PC-3 (cell line): ENCODE measurements around the gene RNF14.

Source experiments
- EZH2 ChIP-seq: fragments of 300-600 bp; sonication (generic); IDR thresholded peaks from one replicate; pipeline ENCODE4 v1.6.1; 2017; ENCODE audit warnings: antibody characterized with exemption, mild to moderate bottlenecking, low read length; ENCODE audit not compliant: unreplicated experiment
- TF ChIP-seq, protein P1 (sequence below): fragments of 300-600 bp; sonication (generic); conservative IDR thresholded peaks from 2 replicates; pipeline ENCODE4 v1.5.1; 2017; ENCODE audit warnings: antibody characterized with exemption, low read depth, mild to moderate bottlenecking, low read length

DNA sequence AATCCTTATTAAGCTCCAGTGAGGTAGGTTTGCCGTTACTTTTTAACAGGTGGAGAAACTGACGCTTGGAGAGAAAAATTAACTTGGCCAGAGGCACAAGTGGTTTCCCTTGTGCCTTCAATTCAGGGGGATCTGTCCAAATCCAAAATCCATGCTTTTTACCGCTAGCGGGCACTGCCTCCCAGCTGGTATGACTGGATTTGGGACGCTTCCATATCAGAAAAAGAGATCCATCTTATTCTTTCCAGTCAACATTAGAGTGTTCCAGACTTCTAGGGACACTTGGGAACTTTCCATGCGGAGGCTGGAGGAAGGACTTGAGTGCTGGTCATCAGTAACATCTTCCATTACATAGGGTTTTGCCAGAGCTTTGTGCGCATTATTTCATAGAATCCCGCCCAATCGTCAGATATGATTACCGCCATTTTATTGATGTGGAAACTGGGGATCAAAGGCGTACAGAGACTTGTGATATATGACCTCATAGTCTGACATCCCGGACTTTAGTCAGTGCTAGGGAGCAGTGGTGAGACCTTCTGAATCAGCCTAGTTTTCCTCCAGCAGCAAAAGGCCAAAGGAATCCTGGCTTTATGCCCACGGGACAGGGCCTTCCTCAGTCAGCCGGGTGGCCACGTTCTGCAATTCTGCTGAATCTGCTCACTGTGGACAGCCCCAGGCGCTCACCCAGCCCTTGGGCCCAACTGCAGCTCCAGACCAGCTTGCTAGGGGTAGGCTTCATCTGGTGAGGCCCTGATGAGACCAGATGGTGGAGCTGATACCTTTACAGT is 45.0 kb downstream of the RNF14 start:
- TF ChIP-seq, protein P1, sequence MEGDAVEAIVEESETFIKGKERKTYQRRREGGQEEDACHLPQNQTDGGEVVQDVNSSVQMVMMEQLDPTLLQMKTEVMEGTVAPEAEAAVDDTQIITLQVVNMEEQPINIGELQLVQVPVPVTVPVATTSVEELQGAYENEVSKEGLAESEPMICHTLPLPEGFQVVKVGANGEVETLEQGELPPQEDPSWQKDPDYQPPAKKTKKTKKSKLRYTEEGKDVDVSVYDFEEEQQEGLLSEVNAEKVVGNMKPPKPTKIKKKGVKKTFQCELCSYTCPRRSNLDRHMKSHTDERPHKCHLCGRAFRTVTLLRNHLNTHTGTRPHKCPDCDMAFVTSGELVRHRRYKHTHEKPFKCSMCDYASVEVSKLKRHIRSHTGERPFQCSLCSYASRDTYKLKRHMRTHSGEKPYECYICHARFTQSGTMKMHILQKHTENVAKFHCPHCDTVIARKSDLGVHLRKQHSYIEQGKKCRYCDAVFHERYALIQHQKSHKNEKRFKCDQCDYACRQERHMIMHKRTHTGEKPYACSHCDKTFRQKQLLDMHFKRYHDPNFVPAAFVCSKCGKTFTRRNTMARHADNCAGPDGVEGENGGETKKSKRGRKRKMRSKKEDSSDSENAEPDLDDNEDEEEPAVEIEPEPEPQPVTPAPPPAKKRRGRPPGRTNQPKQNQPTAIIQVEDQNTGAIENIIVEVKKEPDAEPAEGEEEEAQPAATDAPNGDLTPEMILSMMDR: no peak
- TF ChIP-seq EZH2: no peak
